H9 (cell line): ENCODE results near the gene NAT14. TPM values are rescaled to one million over a fixed set of nuclear protein-coding genes. Genes with fewer than 3 reads are reported as not detected.

Source experiments
- DNase-seq: peaks from one replicate; pipeline ENCODE4 v3.0.0-alpha.2; 2017
- H2AFZ ChIP-seq: one replicate; pipeline ENCODE4 v1.6.1; 2013; ENCODE audit warnings: mild to moderate bottlenecking, low read length, control low read depth, moderate library complexity
- H2AK5ac ChIP-seq: 2 replicates; pipeline ENCODE4 v1.6.1; 2013; ENCODE audit warnings: low read length, control low read depth, mixed read lengths; ENCODE audit not compliant: insufficient read length
- H2BK120ac ChIP-seq: one replicate; pipeline ENCODE4 v1.6.1; 2013; ENCODE audit warnings: low read depth, mild to moderate bottlenecking, low read length, control low read depth, inconsistent platforms; ENCODE audit not compliant: poor library complexity, severe bottlenecking
- H2BK12ac ChIP-seq: 2 replicates; pipeline ENCODE4 v1.6.1; 2013; ENCODE audit warnings: low read length, control low read depth, mixed read lengths, low read depth; ENCODE audit not compliant: insufficient read length
- H2BK15ac ChIP-seq: 2 replicates; pipeline ENCODE4 v1.6.1; 2013; ENCODE audit warnings: low read depth, low read length, control low read depth
- H2BK20ac ChIP-seq: one replicate; pipeline ENCODE4 v1.6.1; 2013; ENCODE audit warnings: low read depth, mild to moderate bottlenecking, low read length, control low read depth, inconsistent platforms; ENCODE audit not compliant: poor library complexity, severe bottlenecking
- H2BK5ac ChIP-seq: 2 replicates; pipeline ENCODE4 v1.6.1; 2013; ENCODE audit warnings: low read length, control low read depth, mixed read lengths; ENCODE audit not compliant: insufficient read length
- H3K14ac ChIP-seq: 2 replicates; pipeline ENCODE4 v1.6.1; 2013; ENCODE audit warnings: low read length, control low read depth; ENCODE audit not compliant: insufficient read depth
- H3K18ac ChIP-seq: 2 replicates; pipeline ENCODE4 v1.6.1; 2013; ENCODE audit warnings: low read depth, mild to moderate bottlenecking, mixed read lengths, low read length, control low read depth; ENCODE audit not compliant: insufficient read length
- H3K23ac ChIP-seq: 2 replicates; pipeline ENCODE4 v1.6.1; 2013; ENCODE audit warnings: low read length, control low read depth, mixed read lengths, low read depth; ENCODE audit not compliant: insufficient read length
- H3K23me2 ChIP-seq: 2 replicates; pipeline ENCODE4 v1.6.1; 2013; ENCODE audit warnings: low read depth, mild to moderate bottlenecking, mixed read lengths, low read length, control low read depth; ENCODE audit not compliant: insufficient read length, poor library complexity, severe bottlenecking
- H3K27ac ChIP-seq: 2 replicates; pipeline ENCODE4 v1.5.1; 2013; ENCODE audit warnings: low read length, control low read depth, mixed read lengths, low read depth; ENCODE audit not compliant: insufficient read length
- H3K27me3 ChIP-seq: 2 replicates; pipeline ENCODE4 v1.6.1; 2013; ENCODE audit warnings: low read length, control low read depth, inconsistent platforms; ENCODE audit not compliant: insufficient read depth
- H3K4ac ChIP-seq: 2 replicates; pipeline ENCODE4 v1.6.1; 2013; ENCODE audit warnings: low read depth, mild to moderate bottlenecking, control low read depth, inconsistent platforms, low read length, moderate library complexity
- H3K4me1 ChIP-seq: 2 replicates; pipeline ENCODE4 v1.6.1; 2013; ENCODE audit warnings: low read length, control low read depth, inconsistent platforms; ENCODE audit not compliant: insufficient read depth
- H3K4me2 ChIP-seq: 2 replicates; pipeline ENCODE4 v1.6.1; 2013; ENCODE audit warnings: low read length, control low read depth, mixed read lengths; ENCODE audit not compliant: insufficient read length, insufficient read depth
- H3K56ac ChIP-seq: 2 replicates; pipeline ENCODE4 v1.6.1; 2013; ENCODE audit warnings: low read depth, mild to moderate bottlenecking, mixed read lengths, low read length, control low read depth; ENCODE audit not compliant: insufficient read length
- H3K79me1 ChIP-seq: 2 replicates; pipeline ENCODE4 v1.6.1; 2013; ENCODE audit warnings: low read depth, mild to moderate bottlenecking, moderate library complexity, low read length, control low read depth, inconsistent platforms; ENCODE audit not compliant: insufficient read depth, poor library complexity, severe bottlenecking
- H3K79me2 ChIP-seq: 2 replicates; pipeline ENCODE4 v1.6.1; 2013; ENCODE audit warnings: low read length, control low read depth, inconsistent platforms; ENCODE audit not compliant: insufficient read depth
- H3K9ac ChIP-seq: 2 replicates; pipeline ENCODE4 v1.6.1; 2013; ENCODE audit warnings: low read length, control low read depth, mixed read lengths; ENCODE audit not compliant: insufficient read length; ENCODE audit errors: extremely low read depth
- H3K9me3 ChIP-seq: one replicate; pipeline ENCODE4 v1.6.1; 2013; ENCODE audit warnings: low read depth, low read length, inconsistent platforms; ENCODE audit not compliant: control insufficient read depth
- H3T11ph ChIP-seq: one replicate; pipeline ENCODE4 v1.6.1; 2013; ENCODE audit warnings: mild to moderate bottlenecking, low read length, control low read depth, inconsistent platforms
- H4K20me1 ChIP-seq: one replicate; pipeline ENCODE4 v1.6.1; 2013; ENCODE audit not compliant: control insufficient read depth, insufficient read length, insufficient read depth
- H4K5ac ChIP-seq: 2 replicates; pipeline ENCODE4 v1.6.1; 2013; ENCODE audit warnings: low read depth, mild to moderate bottlenecking, mixed read lengths, low read length, control low read depth; ENCODE audit not compliant: insufficient read length
- H4K8ac ChIP-seq: replicated peaks from 2 replicates; pipeline ENCODE4 v1.6.1; 2013; ENCODE audit warnings: low read length, control low read depth, mixed read lengths, low read depth; ENCODE audit not compliant: insufficient read length
- H4K91ac ChIP-seq: 2 replicates; pipeline ENCODE4 v1.6.1; 2013; ENCODE audit warnings: low read depth, mild to moderate bottlenecking, moderate library complexity, mixed read lengths, low read length, control low read depth; ENCODE audit not compliant: insufficient read length
- H3K27ac Mint-ChIP-seq, 3 experiments: 2 replicates in 2 of 3; 3 replicates in 1 of 3; pipeline ENCODE4 v1.8.0; 2020 to 2021; ENCODE audit warnings: mixed read lengths in 3 of 3, mild to moderate bottlenecking in 1 of 3, moderate library complexity in 1 of 3
- H3K27me3 Mint-ChIP-seq: 2 replicates; pipeline ENCODE4 v1.8.0; 2021; ENCODE audit warnings: low read depth, mild to moderate bottlenecking, moderate library complexity, mixed read lengths
- H3K36me3 Mint-ChIP-seq, 3 experiments: 2 replicates in 2 of 3; 3 replicates in 1 of 3; pipeline ENCODE4 v1.8.0; 2020 to 2021; ENCODE audit warnings: low read depth in 3 of 3, mixed read lengths in 3 of 3; ENCODE audit not compliant: insufficient read depth in 1 of 3
- H3K4me1 Mint-ChIP-seq, 2 experiments: 2 replicates each; pipeline ENCODE4 v1.8.0; 2020; ENCODE audit warnings: mixed read lengths in 2 of 2
- H3K4me3 Mint-ChIP-seq, 2 experiments: 2 replicates in 1 of 2; 3 replicates in 1 of 2; pipeline ENCODE4 v1.8.0; 2020 to 2021; ENCODE audit warnings: mild to moderate bottlenecking in 2 of 2, mixed read lengths in 2 of 2, moderate library complexity in 1 of 2
- H3K9me3 Mint-ChIP-seq, 2 experiments: 2 replicates in 1 of 2; 3 replicates in 1 of 2; pipeline ENCODE4 v1.8.0; 2020; ENCODE audit warnings: mild to moderate bottlenecking in 2 of 2, mixed read lengths in 2 of 2, moderate library complexity in 1 of 2
- CTCF ChIP-seq: fragments of 200-600 bp; sonication (generic); conservative IDR thresholded peaks from 3 replicates; pipeline ENCODE4 v1.8.0; 2021; ENCODE audit warnings: antibody characterized with exemption, mild to moderate bottlenecking
- WGBS: extraction: QIAGEN DNeasy Blood & Tissue Kit; methylation state at CpG from one replicate; pipeline ENCODE4 v1.1.7; 2013; ENCODE audit warnings: missing lambda C conversion rate, low lambda C conversion rate, mixed read lengths; ENCODE audit not compliant: insufficient read length; ENCODE audit errors: extremely low coverage; 5-methylcytosine and 5-hydroxymethylcytosine counted together
- total RNA-seq: library from RNA; stranded (reverse); gene quantifications from 2 replicates; pipeline ENCODE4 v1.2.1, GENCODE V29; 2021

NAT14 gene
- total RNA-seq, 1 experiment from 2014 or later, result 51.2 TPM

- H3K4me1 ChIP-seq, result 0 out of 2 replicates have a peak, but pooled peaks cover 2% of the 10 kb centered on the region
- WGBS, result no CpG with 5 or more reads among the region's 8 CpGs
- H2BK5ac ChIP-seq, result no peak overlapping the region
- no peak overlapping the region for H2BK120ac ChIP-seq
- no peak overlapping the region for H3K27ac ChIP-seq
- no peak for DNase-seq
- no peak overlapping the region for H3K23ac ChIP-seq
- H3K4me2 ChIP-seq, result no peak overlapping the region
- peaks cover 67% of the 10 kb centered on the region for H3K27me3 ChIP-seq
- peaks cover 21% of the 10 kb centered on the region for H3K27me3 Mint-ChIP-seq
- H3K27ac Mint-ChIP-seq, result no peak overlapping the region
- no peaks in the 10 kb centered on the region for H3K79me1 ChIP-seq
- no peak overlapping the region for H3T11ph ChIP-seq
- H4K5ac ChIP-seq, result no peak overlapping the region
- no peak overlapping the region for H3K9ac ChIP-seq
- H3K56ac ChIP-seq, result no peak overlapping the region
- H3K4ac ChIP-seq, result no peak overlapping the region
- no peak overlapping the region for H2BK15ac ChIP-seq
- H2BK20ac ChIP-seq, result no peak overlapping the region
- no peak overlapping the region for H3K4me3 Mint-ChIP-seq
- no peaks in the 10 kb centered on the region; a peak in 1 of 7 replicates for H3K36me3 Mint-ChIP-seq
- no peak overlapping the region for H4K91ac ChIP-seq
- H4K8ac ChIP-seq, result no peak overlapping the region
- peaks cover 10 to 21% of the 10 kb centered on the region in 2 experiments for H3K4me1 Mint-ChIP-seq
- no peak overlapping the region for H2BK12ac ChIP-seq
- H3K18ac ChIP-seq, result no peak overlapping the region
- no peak overlapping the region for H3K14ac ChIP-seq
- no peaks in the 10 kb centered on the region for H3K9me3 ChIP-seq
- no peak overlapping the region for H2AFZ ChIP-seq
- H3K79me2 ChIP-seq, result no peaks in the 10 kb centered on the region
- peaks cover 13% of the 10 kb centered on the region for H3K23me2 ChIP-seq
- peaks cover 0 to 2% of the 10 kb centered on the region in 2 experiments; a peak in 3 of 5 replicates for H3K9me3 Mint-ChIP-seq
- H4K20me1 ChIP-seq, result no peaks in the 10 kb centered on the region
- no peak for TF ChIP-seq CTCF
- no peak overlapping the region for H2AK5ac ChIP-seq
Observed at GRCh38 chr19:55446060-55446459, 38.9 kb upstream of the NAT14 start.
